Esophagus muscularis mucosa (tissue), 4 donors: ENCODE measurements around the gene GFPT2.

Experiments
- EP300 ChIP-seq: sonication (generic); formaldehyde crosslinking; IDR thresholded peaks from one replicate; pipeline ENCODE4 v1.6.1; 2017; ENCODE audit warnings: antibody characterized with exemption
- POLR2A ChIP-seq: fragments of 450-650 bp; IDR thresholded peaks from one replicate; pipeline ENCODE4 v1.6.1; 2017; ENCODE audit warnings: antibody characterized with exemption, moderate library complexity, mild to moderate bottlenecking, low read depth
- POLR2AphosphoS5 ChIP-seq, 2 donors: sonication (generic); formaldehyde crosslinking; IDR thresholded peaks; one replicate each; pipeline ENCODE4 v1.6.1; 2017; ENCODE audit warnings: antibody characterized with exemption in 2 of 2
- TF ChIP-seq, protein P1 (sequence below), 3 experiments: fragments of 200-600 bp in 2 of 3; fragments of 450-650 bp in 1 of 3; sonication (generic) in 2 of 3; IDR thresholded peaks; one replicate each; pipeline ENCODE4 v1.5.1; 2017 to 2019; ENCODE audit warnings: antibody characterized with exemption in 3 of 3, mild to moderate bottlenecking in 2 of 3, moderate library complexity in 1 of 3

DNA sequence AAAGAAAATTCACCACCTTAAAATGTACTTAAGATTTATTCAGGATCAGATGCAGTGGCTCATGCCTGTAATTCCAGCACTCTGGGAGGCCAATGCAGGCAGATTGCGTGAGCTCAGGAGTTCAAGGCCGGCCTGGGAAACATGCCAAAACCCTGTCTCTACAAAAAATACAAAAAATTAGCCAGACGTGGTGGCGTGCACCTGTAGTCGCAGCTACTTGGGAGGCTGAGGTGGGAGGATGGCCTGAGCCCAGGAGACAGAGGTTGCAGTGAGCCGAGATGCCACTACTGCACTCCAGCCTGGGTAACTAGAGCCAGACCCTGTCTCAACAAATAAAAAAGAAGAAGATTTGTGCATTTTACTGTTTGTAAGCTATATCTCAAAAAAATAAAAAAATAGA lies 34.7 kb upstream of the GFPT2 start:
- no peak for TF ChIP-seq EP300
- TF ChIP-seq, protein P1, sequence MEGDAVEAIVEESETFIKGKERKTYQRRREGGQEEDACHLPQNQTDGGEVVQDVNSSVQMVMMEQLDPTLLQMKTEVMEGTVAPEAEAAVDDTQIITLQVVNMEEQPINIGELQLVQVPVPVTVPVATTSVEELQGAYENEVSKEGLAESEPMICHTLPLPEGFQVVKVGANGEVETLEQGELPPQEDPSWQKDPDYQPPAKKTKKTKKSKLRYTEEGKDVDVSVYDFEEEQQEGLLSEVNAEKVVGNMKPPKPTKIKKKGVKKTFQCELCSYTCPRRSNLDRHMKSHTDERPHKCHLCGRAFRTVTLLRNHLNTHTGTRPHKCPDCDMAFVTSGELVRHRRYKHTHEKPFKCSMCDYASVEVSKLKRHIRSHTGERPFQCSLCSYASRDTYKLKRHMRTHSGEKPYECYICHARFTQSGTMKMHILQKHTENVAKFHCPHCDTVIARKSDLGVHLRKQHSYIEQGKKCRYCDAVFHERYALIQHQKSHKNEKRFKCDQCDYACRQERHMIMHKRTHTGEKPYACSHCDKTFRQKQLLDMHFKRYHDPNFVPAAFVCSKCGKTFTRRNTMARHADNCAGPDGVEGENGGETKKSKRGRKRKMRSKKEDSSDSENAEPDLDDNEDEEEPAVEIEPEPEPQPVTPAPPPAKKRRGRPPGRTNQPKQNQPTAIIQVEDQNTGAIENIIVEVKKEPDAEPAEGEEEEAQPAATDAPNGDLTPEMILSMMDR (IDR thresholded peaks at IDR 0.05) = no peak
- no peak for TF ChIP-seq POLR2A
- no peak for TF ChIP-seq POLR2AphosphoS5 (IDR thresholded peaks at IDR 0.05)
